Neural progenitor cell (in vitro differentiated cells): Measurements from ENCODE around the gene PRDX5. TPM values are rescaled to one million over a fixed set of nuclear protein-coding genes. Genes with fewer than 3 reads are reported as not detected.

ENCODE experiments used
- DNase-seq: peaks from one replicate; pipeline ENCODE4 v3.0.0-alpha.2; 2016; ENCODE audit warnings: low spot score
- H2AFZ ChIP-seq: fragments of 200-600 bp; sonication (generic); replicated peaks from 2 replicates; pipeline ENCODE4 v1.6.1; 2016; ENCODE audit warnings: antibody characterized with exemption
- H3F3A ChIP-seq: fragments of 200-600 bp; sonication (generic); 2 replicates; pipeline ENCODE4 v1.6.1; 2016; ENCODE audit warnings: antibody characterized with exemption, low read depth
- H3K27ac ChIP-seq: fragments of 200-600 bp; sonication (generic); 2 replicates; pipeline ENCODE4 v1.5.1; 2016; ENCODE audit warnings: mild to moderate bottlenecking
- H3K27me3 ChIP-seq: fragments of 200-600 bp; sonication (generic); 2 replicates; pipeline ENCODE4 v1.6.1; 2016; ENCODE audit warnings: mild to moderate bottlenecking, moderate library complexity
- H3K36me3 ChIP-seq: fragments of 200-600 bp; sonication (generic); 2 replicates; pipeline ENCODE4 v1.5.1; 2016
- H3K4me1 ChIP-seq: fragments of 200-600 bp; sonication (generic); 2 replicates; pipeline ENCODE4 v1.6.1; 2016; ENCODE audit warnings: mixed run types
- H3K4me2 ChIP-seq: fragments of 200-600 bp; sonication (generic); 2 replicates; pipeline ENCODE4 v1.6.1; 2016
- H3K4me3 ChIP-seq: fragments of 200-600 bp; sonication (generic); 2 replicates; pipeline ENCODE4 v1.5.1; 2016
- H3K79me2 ChIP-seq: fragments of 200-600 bp; sonication (generic); 2 replicates; pipeline ENCODE4 v1.6.1; 2016; ENCODE audit warnings: low read depth
- H3K9ac ChIP-seq: fragments of 200-600 bp; sonication (generic); 2 replicates; pipeline ENCODE4 v1.6.1; 2016
- H3K9me3 ChIP-seq: fragments of 200-600 bp; sonication (generic); 2 replicates; pipeline ENCODE4 v1.5.1; 2016; ENCODE audit warnings: low read depth
- H4K20me1 ChIP-seq: fragments of 200-600 bp; sonication (generic); 2 replicates; pipeline ENCODE4 v1.6.1; 2016; ENCODE audit warnings: low read depth
- H3K27ac Mint-ChIP-seq: 3 replicates; pipeline ENCODE4 v1.8.0; 2021; ENCODE audit warnings: mixed read lengths
- H3K27me3 Mint-ChIP-seq: 2 replicates; pipeline ENCODE4 v1.8.0; 2022; ENCODE audit warnings: low read depth, mild to moderate bottlenecking, inconsistent platforms, moderate library complexity, mixed read lengths; ENCODE audit not compliant: insufficient read depth
- H3K36me3 Mint-ChIP-seq: 3 replicates; pipeline ENCODE4 v1.8.0; 2021; ENCODE audit warnings: mixed read lengths
- H3K4me1 Mint-ChIP-seq: 3 replicates; pipeline ENCODE4 v1.8.0; 2021; ENCODE audit warnings: mixed read lengths
- H3K4me3 Mint-ChIP-seq: 3 replicates; pipeline ENCODE4 v1.8.0; 2021; ENCODE audit warnings: mild to moderate bottlenecking, moderate library complexity, mixed read lengths
- H3K9me3 Mint-ChIP-seq: 3 replicates; pipeline ENCODE4 v1.8.0; 2020; ENCODE audit warnings: mixed read lengths
- EZH2 ChIP-seq: fragments of 200-600 bp; sonication (generic); IDR thresholded peaks from 2 replicates; pipeline ENCODE4 v1.6.1; 2017; ENCODE audit warnings: antibody characterized with exemption, mild to moderate bottlenecking, moderate library complexity
- EZH2phosphoT487 ChIP-seq: fragments of 200-600 bp; sonication (generic); IDR thresholded peaks from 2 replicates; pipeline ENCODE4 v1.6.1; 2017; ENCODE audit warnings: antibody characterized with exemption
- total RNA-seq: library from RNA; depleted of rRNA; stranded (reverse); fragments of >200 nt; gene quantifications from 2 replicates; pipeline ENCODE4 v1.2.3, GENCODE V29; 2015; ENCODE audit warnings: low replicate concordance
- TF ChIP-seq, protein P1 (sequence below): fragments of 200-600 bp; sonication (generic); IDR thresholded peaks from 2 replicates; pipeline ENCODE4 v1.5.1; 2017; ENCODE audit warnings: antibody characterized with exemption, mild to moderate bottlenecking

Gene PRDX5
- total RNA-seq, 1 donor from 2014 or later = 111 TPM

DNA sequence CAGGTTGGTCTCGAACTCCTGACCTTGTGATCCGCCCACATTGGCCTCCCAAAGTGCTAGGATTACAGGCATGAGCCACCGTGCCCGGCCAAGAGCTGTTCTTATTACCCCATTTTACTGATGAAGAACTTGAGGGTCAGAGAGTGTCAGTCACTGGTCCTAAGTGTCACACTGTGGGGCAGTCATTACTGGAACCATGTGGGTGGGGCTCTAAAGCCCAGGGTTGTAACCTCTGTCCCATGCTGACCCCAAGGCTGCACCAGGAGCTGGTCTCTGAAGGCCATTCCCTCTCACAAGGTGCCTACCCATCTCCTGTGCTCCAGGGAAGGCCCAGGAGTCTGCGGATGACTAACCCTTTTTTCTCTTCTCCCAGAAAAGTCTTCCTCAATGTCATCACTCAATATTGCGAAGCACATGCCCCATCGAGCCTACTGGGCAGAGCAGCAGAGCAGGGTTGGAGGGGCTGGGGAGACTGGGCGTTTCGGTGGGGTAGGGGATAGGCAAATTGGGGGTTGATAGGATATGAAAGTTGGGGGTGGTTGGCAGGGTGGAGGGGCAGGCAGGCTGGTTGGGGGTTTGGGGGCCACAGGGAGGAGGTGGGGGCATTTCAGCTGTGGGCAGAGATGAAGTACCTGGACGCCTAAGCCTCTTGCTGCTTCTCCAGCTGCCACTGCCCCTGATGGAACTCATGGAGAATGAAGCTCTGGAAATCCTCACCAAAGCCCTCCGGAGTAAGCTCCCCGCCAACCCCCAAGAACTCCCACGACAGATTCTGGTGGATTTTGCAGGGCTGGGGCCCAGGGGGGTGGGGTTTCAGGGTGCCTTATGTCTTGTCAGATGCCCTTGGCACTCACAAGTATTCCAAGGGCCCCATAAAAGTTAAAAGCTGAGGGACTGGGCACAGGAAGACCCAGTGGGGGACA, 14.6 kb upstream of the PRDX5 start:
- H3K36me3 Mint-ChIP-seq = no peaks in the 10 kb centered on the region
- Histone ChIP-seq H3K36me3 (no peaks in the 10 kb centered on the region), H4K20me1 (peaks cover 36% of the 10 kb centered on the region), H3K4me2 (no peak overlapping the region), H3F3A (peaks cover 36% of the 10 kb centered on the region), H3K9ac (no peak overlapping the region), H3K27ac (no peak overlapping the region), H3K4me3 (no peak overlapping the region), H3K27me3 (peaks cover 59% of the 10 kb centered on the region), H3K9me3 (no peaks in the 10 kb centered on the region), H2AFZ (no peak overlapping the region), H3K79me2 (peaks cover 18% of the 10 kb centered on the region), H3K4me1 (peaks cover 20% of the 10 kb centered on the region)
- no peaks in the 10 kb centered on the region for H3K9me3 Mint-ChIP-seq
- H3K4me1 Mint-ChIP-seq = peaks cover 26% of the 10 kb centered on the region
- DNase-seq = no peak
- peak overlapping the region; percentile 91 for H3K4me3 Mint-ChIP-seq
- TF ChIP-seq EZH2phosphoT487 (no peak), EZH2 (no peak)
- TF ChIP-seq, protein P1, sequence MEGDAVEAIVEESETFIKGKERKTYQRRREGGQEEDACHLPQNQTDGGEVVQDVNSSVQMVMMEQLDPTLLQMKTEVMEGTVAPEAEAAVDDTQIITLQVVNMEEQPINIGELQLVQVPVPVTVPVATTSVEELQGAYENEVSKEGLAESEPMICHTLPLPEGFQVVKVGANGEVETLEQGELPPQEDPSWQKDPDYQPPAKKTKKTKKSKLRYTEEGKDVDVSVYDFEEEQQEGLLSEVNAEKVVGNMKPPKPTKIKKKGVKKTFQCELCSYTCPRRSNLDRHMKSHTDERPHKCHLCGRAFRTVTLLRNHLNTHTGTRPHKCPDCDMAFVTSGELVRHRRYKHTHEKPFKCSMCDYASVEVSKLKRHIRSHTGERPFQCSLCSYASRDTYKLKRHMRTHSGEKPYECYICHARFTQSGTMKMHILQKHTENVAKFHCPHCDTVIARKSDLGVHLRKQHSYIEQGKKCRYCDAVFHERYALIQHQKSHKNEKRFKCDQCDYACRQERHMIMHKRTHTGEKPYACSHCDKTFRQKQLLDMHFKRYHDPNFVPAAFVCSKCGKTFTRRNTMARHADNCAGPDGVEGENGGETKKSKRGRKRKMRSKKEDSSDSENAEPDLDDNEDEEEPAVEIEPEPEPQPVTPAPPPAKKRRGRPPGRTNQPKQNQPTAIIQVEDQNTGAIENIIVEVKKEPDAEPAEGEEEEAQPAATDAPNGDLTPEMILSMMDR = no peak
- H3K27ac Mint-ChIP-seq = no peak overlapping the region
- H3K27me3 Mint-ChIP-seq = peaks cover 42% of the 10 kb centered on the region

DNA sequence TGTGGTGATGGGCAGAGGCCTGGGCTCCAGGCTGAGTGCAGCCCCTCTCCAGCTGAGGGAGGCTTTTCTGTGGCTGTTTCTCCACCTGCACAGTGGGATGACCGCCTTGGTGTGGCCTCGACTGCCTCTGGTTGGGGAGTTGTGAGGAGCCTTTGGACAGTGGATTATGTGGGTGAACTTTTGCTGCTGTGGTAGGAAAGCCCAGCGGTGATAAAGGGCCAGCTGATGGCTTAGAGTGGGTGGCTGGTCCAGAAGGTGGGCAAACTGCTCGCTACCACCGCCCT, 13.9 kb upstream of the PRDX5 start:
- no peak for DNase-seq
- H4K20me1 ChIP-seq = peaks cover 30% of the 10 kb centered on the region
- no peaks in the 10 kb centered on the region for H3K9me3 ChIP-seq
- no peaks in the 10 kb centered on the region for H3K9me3 Mint-ChIP-seq
- no peak overlapping the region for H2AFZ ChIP-seq
- peaks cover 53% of the 10 kb centered on the region for H3K27me3 ChIP-seq
- peaks cover 20% of the 10 kb centered on the region for H3K4me1 ChIP-seq
- peaks cover 26% of the 10 kb centered on the region for H3K4me1 Mint-ChIP-seq
- H3K27ac Mint-ChIP-seq = no peak overlapping the region
- H3K9ac ChIP-seq = no peak overlapping the region
- peak overlapping the region; percentile 91 for H3K4me3 Mint-ChIP-seq
- H3K36me3 Mint-ChIP-seq = no peaks in the 10 kb centered on the region
- H3K27me3 Mint-ChIP-seq = peaks cover 36% of the 10 kb centered on the region
- TF ChIP-seq EZH2phosphoT487 (no peak), EZH2 (no peak)
- TF ChIP-seq, protein P1 = no peak
- H3K27ac ChIP-seq = no peak overlapping the region
- peaks cover 18% of the 10 kb centered on the region for H3K79me2 ChIP-seq
- H3K4me2 ChIP-seq = no peak overlapping the region
- peaks cover 35% of the 10 kb centered on the region for H3F3A ChIP-seq
- H3K4me3 ChIP-seq = no peak overlapping the region
- no peaks in the 10 kb centered on the region for H3K36me3 ChIP-seq

DNA sequence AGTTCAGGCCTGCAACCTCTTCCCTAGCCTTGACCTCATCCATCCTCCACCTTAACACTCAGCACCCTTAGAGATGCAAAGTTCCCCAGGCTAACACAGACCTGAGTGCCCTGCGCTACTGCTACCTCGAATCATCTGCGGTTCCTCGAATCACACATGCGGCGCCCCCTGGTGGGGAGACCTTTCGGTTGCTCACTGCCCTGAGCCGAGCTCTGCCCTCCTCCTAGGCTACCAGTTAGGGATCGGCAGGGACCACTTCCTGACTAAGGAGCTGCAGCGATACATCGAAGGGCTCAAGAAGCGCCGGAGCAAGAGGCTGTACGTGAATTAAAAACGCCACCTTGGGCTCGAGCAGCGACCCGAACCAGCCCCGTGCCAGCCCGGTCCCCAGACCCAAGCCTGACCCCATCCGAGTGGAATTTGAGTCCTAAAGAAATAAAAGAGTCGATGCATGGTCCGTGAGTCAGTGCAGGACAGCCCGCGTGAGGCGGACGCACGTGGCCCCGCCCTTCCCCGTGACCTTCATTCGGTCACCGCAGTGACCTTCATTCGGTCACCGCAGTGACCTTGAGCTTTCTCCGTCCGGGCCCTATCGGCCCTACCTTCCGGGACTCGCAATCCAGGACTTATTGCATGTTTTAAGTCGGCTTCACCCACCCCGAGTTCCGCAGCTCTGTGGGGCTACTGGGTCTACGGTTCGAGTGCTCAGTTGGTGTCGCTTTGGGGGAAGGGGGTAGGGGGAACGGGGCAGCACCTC, 13.4 kb upstream of the PRDX5 start:
- peak; percentile 96 for DNase-seq
- no peak overlapping the region for H3K9ac ChIP-seq
- peaks cover 34% of the 10 kb centered on the region for H3K27me3 Mint-ChIP-seq
- peaks cover 48% of the 10 kb centered on the region for H3K27me3 ChIP-seq
- peaks cover 27% of the 10 kb centered on the region for H4K20me1 ChIP-seq
- peaks cover 30% of the 10 kb centered on the region for H3F3A ChIP-seq
- peak overlapping the region; percentile 91 for H3K4me3 Mint-ChIP-seq
- TF ChIP-seq EZH2 = no peak
- TF ChIP-seq, protein P1 = peak; percentile 96
- TF ChIP-seq EZH2phosphoT487 = peak; percentile 37
- peak overlapping the region; percentile 98 for H3K4me2 ChIP-seq
- peaks cover 26% of the 10 kb centered on the region for H3K4me1 Mint-ChIP-seq
- H3K27ac ChIP-seq = no peak overlapping the region
- peak overlapping the region; percentile 37 for H2AFZ ChIP-seq
- H3K27ac Mint-ChIP-seq = no peak overlapping the region
- peaks cover 18% of the 10 kb centered on the region for H3K79me2 ChIP-seq
- H3K9me3 ChIP-seq = no peaks in the 10 kb centered on the region
- peak overlapping the region; percentile 60 for H3K4me3 ChIP-seq
- peaks cover 15% of the 10 kb centered on the region for H3K4me1 ChIP-seq
- no peaks in the 10 kb centered on the region for H3K36me3 ChIP-seq
- H3K36me3 Mint-ChIP-seq = no peaks in the 10 kb centered on the region
- H3K9me3 Mint-ChIP-seq = no peaks in the 10 kb centered on the region
